Suprapubic skin (tissue), 4 donors: ENCODE data around the gene WDR6. TPM values are rescaled to one million over a fixed set of nuclear protein-coding genes. Genes with fewer than 3 reads are reported as not detected.

ENCODE experiments used
- DNase-seq, 2 donors: peaks; one replicate each; pipeline ENCODE4 v3.0.0-alpha.2; 2019; ENCODE audit warnings: low spot score in 2 of 2
- H3K27ac ChIP-seq: fragments of 200-600 bp; sonication (generic); one replicate; pipeline ENCODE4 v1.5.1; 2019
- H3K27me3 ChIP-seq: fragments of 200-600 bp; sonication (generic); one replicate; pipeline ENCODE4 v1.5.1; 2019
- H3K36me3 ChIP-seq: fragments of 200-600 bp; sonication (generic); one replicate; pipeline ENCODE4 v1.5.1; 2019
- H3K4me1 ChIP-seq: fragments of 200-600 bp; sonication (generic); one replicate; pipeline ENCODE4 v1.5.1; 2019
- H3K4me3 ChIP-seq: fragments of 200-600 bp; sonication (generic); one replicate; pipeline ENCODE4 v1.5.1; 2019; ENCODE audit warnings: mild to moderate bottlenecking
- H3K9me3 ChIP-seq: fragments of 200-600 bp; sonication (generic); one replicate; pipeline ENCODE4 v1.5.1; 2019
- EP300 ChIP-seq: sonication (generic); formaldehyde crosslinking; IDR thresholded peaks from one replicate; pipeline ENCODE4 v1.6.1; 2017; ENCODE audit warnings: antibody characterized with exemption
- POLR2A ChIP-seq, 2 donors: fragments of 450-650 bp; IDR thresholded peaks; one replicate each; pipeline ENCODE4 v1.6.1; 2017; ENCODE audit warnings: antibody characterized with exemption in 2 of 2, mild to moderate bottlenecking in 2 of 2, moderate library complexity in 2 of 2
- POLR2AphosphoS5 ChIP-seq, 3 donors: sonication (generic); formaldehyde crosslinking; IDR thresholded peaks; one replicate each; pipeline ENCODE4 v1.6.1; 2017; ENCODE audit warnings: antibody characterized with exemption in 3 of 3
- WGBS: methylation state at CpG from one replicate; pipeline ENCODE4 v1.1.5; 2018; 5-methylcytosine and 5-hydroxymethylcytosine counted together
- total RNA-seq, 4 donors: library from RNA; depleted of rRNA; stranded (reverse); fragments of >200 nt; gene quantifications; one replicate each; pipeline ENCODE4 v1.1.0, GENCODE V29; 2016
- TF ChIP-seq, protein P1 (sequence below), 2 donors: fragments of 200-600 bp in 1 of 2; fragments of 450-650 bp in 1 of 2; sonication (generic) in 1 of 2; IDR thresholded peaks; one replicate each; pipeline ENCODE4 v1.5.1; 2016 to 2019; ENCODE audit warnings: antibody characterized with exemption in 2 of 2, mild to moderate bottlenecking in 1 of 2, moderate library complexity in 1 of 2

WDR6 gene
- total RNA-seq, 4 donors from 2014 or later = 49.1 to 105 (median 55.5) TPM

GRCh38 chr3:49022688-49023171 is 15.5 kb downstream of the WDR6 start:
- peak in 1 of 2 donors; percentile 65 for DNase-seq
- no peaks in the 10 kb centered on the region for H3K27me3 ChIP-seq
- H3K27ac ChIP-seq = peak overlapping the region; percentile 100
- TF ChIP-seq POLR2A (IDR thresholded peaks at IDR 0.05) = no peak
- no peak for TF ChIP-seq POLR2AphosphoS5 (IDR thresholded peaks at IDR 0.05)
- TF ChIP-seq, protein P1, sequence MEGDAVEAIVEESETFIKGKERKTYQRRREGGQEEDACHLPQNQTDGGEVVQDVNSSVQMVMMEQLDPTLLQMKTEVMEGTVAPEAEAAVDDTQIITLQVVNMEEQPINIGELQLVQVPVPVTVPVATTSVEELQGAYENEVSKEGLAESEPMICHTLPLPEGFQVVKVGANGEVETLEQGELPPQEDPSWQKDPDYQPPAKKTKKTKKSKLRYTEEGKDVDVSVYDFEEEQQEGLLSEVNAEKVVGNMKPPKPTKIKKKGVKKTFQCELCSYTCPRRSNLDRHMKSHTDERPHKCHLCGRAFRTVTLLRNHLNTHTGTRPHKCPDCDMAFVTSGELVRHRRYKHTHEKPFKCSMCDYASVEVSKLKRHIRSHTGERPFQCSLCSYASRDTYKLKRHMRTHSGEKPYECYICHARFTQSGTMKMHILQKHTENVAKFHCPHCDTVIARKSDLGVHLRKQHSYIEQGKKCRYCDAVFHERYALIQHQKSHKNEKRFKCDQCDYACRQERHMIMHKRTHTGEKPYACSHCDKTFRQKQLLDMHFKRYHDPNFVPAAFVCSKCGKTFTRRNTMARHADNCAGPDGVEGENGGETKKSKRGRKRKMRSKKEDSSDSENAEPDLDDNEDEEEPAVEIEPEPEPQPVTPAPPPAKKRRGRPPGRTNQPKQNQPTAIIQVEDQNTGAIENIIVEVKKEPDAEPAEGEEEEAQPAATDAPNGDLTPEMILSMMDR (IDR thresholded peaks at IDR 0.05) = no peak
- no peak for TF ChIP-seq EP300
- peaks cover 41% of the 10 kb centered on the region for H3K36me3 ChIP-seq
- peaks cover 52% of the 10 kb centered on the region for H3K4me1 ChIP-seq
- H3K9me3 ChIP-seq = no peaks in the 10 kb centered on the region
- WGBS = 21% methylated on average over 8 of the region's 12 CpGs
- H3K4me3 ChIP-seq = peak overlapping the region; percentile 95

DNA sequence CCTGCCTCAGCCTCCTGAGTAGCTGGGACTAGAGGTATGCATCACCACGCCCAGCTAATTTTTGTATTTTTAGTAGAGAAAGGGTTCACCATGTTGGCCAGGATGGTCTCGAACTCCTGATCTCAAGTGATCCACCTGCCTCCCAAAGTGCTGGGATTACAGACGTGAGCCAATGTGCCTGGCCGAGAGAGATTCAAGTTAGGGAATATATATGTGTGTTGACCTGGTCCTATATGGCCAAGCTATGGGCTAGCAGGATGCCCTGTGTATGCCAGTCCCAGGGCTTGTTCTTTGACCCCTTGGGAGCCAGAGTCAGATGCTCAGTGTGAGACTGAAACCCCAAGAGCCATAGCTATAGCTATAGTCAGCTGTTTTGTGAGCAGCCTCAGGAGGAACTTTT is 16.6 kb downstream of the WDR6 start:
- DNase-seq = no peak
- peaks cover 41% of the 10 kb centered on the region for H3K36me3 ChIP-seq
- no peaks in the 10 kb centered on the region for H3K9me3 ChIP-seq
- TF ChIP-seq POLR2AphosphoS5 (IDR thresholded peaks at IDR 0.05) = no peak
- no peak for TF ChIP-seq POLR2A (IDR thresholded peaks at IDR 0.05)
- no peak for TF ChIP-seq EP300
- TF ChIP-seq, protein P1 (IDR thresholded peaks at IDR 0.05) = no peak
- H3K4me1 ChIP-seq = peaks cover 57% of the 10 kb centered on the region
- H3K4me3 ChIP-seq = no peak overlapping the region
- H3K27ac ChIP-seq = no peak overlapping the region
- H3K27me3 ChIP-seq = no peaks in the 10 kb centered on the region
- 91% methylated on average over 4 of the region's 4 CpGs for WGBS

GRCh38 chr3:49024449-49024848 is 17.3 kb downstream of the WDR6 start:
- 87% methylated on average over 5 of the region's 5 CpGs for WGBS
- DNase-seq = no peak
- TF ChIP-seq POLR2AphosphoS5 (IDR thresholded peaks at IDR 0.05) (no peak), POLR2A (IDR thresholded peaks at IDR 0.05) (no peak), EP300 (no peak)
- TF ChIP-seq, protein P1 (IDR thresholded peaks at IDR 0.05) = no peak
- Histone ChIP-seq H3K36me3 (peaks cover 41% of the 10 kb centered on the region), H3K4me1 (peaks cover 57% of the 10 kb centered on the region), H3K4me3 (no peak overlapping the region), H3K9me3 (no peaks in the 10 kb centered on the region), H3K27me3 (no peaks in the 10 kb centered on the region), H3K27ac (no peak overlapping the region)

DNA sequence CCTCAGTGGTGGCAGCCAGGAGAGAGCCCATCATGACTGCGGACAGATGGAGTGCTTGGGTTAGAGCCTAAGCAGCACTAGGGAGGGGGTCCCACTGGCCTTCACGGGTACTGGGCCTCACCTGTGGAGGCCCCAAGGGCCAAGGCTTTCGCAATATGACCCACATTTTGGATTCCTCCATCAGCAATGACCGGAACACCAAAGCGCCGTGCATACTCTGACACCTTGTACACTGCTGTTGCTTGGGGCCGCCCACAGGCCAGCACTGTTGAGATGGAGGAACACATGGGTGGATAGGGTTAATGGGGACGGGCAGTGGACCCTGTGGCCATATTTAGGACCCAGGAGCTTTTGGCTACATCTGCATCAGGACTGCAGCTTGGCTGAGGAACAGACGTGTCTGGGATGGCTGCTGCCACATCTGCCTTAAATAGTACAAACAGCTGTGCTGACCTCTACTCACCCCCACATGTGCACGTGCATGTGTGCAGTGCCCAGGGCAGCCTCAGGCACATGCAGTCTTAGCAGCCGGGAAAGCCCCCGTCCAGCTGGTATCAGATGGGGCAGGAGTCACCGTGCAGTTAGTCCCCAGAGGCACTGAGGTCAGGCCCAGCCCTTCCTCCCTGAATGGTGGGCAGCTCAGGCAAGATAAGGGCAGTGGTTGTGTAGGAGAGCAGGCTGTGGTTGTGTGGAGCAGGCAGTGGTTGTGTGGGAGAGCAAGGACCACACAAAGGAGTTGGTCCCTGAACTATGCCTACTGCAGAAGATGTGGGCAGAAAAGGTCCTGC is 18.0 kb downstream of the WDR6 start:
- H3K9me3 ChIP-seq = no peaks in the 10 kb centered on the region
- no peak for DNase-seq
- no peak overlapping the region for H3K27ac ChIP-seq
- WGBS = 72% methylated on average over 9 of the region's 13 CpGs
- H3K4me3 ChIP-seq = no peak overlapping the region
- H3K36me3 ChIP-seq = peaks cover 45% of the 10 kb centered on the region
- H3K4me1 ChIP-seq = peaks cover 54% of the 10 kb centered on the region
- H3K27me3 ChIP-seq = no peaks in the 10 kb centered on the region
- TF ChIP-seq EP300 (no peak), POLR2AphosphoS5 (IDR thresholded peaks at IDR 0.05) (no peak), POLR2A (IDR thresholded peaks at IDR 0.05) (no peak)
- TF ChIP-seq, protein P1 (IDR thresholded peaks at IDR 0.05) = no peak

DNA sequence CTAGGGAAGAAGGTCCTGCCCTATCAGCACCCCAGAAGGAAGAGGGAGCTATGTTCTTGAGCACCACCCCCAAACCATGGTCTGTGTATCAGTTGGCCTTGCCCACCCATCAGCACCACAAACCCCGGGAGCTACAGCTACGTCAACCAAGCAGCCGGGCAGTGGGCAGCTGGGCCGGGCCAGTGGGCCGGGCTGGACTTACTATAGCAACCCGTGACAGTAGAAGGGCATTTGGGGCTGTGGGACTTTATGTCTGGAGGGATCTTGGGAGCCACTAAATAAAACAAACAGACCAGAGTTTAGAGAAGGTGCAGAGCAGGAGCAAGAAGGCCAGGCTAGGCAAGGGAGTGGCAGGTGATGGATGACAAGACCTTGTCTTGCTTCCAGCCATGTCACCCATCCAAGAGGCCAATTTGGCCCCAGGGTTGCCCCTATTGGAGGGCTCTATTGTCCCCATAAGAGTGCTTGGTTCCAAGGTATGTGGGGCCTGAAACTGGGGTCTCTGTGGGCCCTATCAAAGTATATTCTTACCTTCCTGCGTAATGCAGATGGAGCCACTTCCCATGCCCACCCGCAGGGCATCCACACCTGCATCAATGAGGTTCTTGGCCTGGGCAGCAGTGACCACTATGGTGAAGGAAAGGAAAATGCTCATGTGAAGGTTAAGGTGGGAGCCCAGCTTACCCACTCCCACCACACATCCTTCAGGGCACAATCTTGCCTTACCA is 18.8 kb downstream of the WDR6 start:
- no peaks in the 10 kb centered on the region for H3K9me3 ChIP-seq
- DNase-seq = no peak
- no peaks in the 10 kb centered on the region for H3K27me3 ChIP-seq
- H3K4me3 ChIP-seq = no peak overlapping the region
- TF ChIP-seq, protein P1 (IDR thresholded peaks at IDR 0.05) = no peak
- TF ChIP-seq POLR2A (IDR thresholded peaks at IDR 0.05) = no peak
- no peak for TF ChIP-seq EP300
- no peak for TF ChIP-seq POLR2AphosphoS5 (IDR thresholded peaks at IDR 0.05)
- H3K27ac ChIP-seq = no peak overlapping the region
- peaks cover 53% of the 10 kb centered on the region for H3K36me3 ChIP-seq
- H3K4me1 ChIP-seq = peaks cover 49% of the 10 kb centered on the region
- WGBS = 89% methylated on average over 8 of the region's 8 CpGs
